ENCODE measurements around the gene MRTFB.

DNA sequence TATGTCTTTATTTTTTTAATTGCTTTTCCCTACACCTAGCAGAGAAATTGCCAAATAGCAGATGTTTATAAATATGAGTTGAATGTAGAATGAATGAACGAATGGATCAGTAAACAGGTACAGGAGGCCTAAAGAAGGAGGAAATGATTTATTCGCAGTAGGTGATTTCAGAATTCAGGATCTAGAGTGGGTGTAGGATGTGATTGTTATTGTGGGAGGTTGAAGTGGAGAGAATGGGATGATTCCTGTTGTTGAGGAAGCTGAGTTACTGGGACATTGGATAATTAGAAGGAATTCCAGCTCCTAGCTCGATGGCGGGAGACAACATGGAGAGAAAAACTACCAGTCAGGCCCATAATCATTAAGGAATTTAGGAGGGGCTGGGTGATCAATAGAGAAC is 42.2 kb downstream of the MRTFB start:
- TF ChIP-seq CTCF (IDR thresholded peaks at IDR 0.05) (no peak), POLR2AphosphoS5 (IDR thresholded peaks at IDR 0.05; ENCODE audit: low read depth, low read length) (no peak), TCF7L2 (IDR thresholded peaks at IDR 0.05; ENCODE audit: low read depth, low read length) (no peak), SIN3A (IDR thresholded peaks at IDR 0.05; ENCODE audit: borderline replicate concordance, insufficient read depth, low read depth, low read length) (no peak)
